Activated T-cell treated with anti-CD3 and anti-CD28 coated beads, Interleukin-2, amount 50 U/mL, for 4 hours (primary cell): ENCODE data around the gene NR1D2. TPM values are rescaled to one million over a fixed set of nuclear protein-coding genes. Genes with fewer than 3 reads are reported as not detected.
A peak's percentile ranks its signal among the peaks of the same experiment; 100 is the strongest.
"Not testable (repeated sequence)": the region's sequence is repeated elsewhere in the genome, so short reads cannot be mapped to it uniquely, and the experiment has no call there.

Source experiments
- ATAC-seq, 2 donors: fragments of 200-7000 bp; cut with Tn5 transposase; one replicate each; pipeline ENCODE4 v1.10.0; 2021
- DNase-seq: peaks from one replicate; pipeline ENCODE4 v3.0.0-alpha.2; 2020
- H3K27me3 Mint-ChIP-seq: one replicate; pipeline ENCODE4 v1.8.0; 2021; ENCODE audit warnings: low read depth, mixed read lengths
- H3K36me3 Mint-ChIP-seq: one replicate; pipeline ENCODE4 v1.8.0; 2022; ENCODE audit warnings: mixed read lengths; ENCODE audit not compliant: insufficient read depth
- H3K4me1 Mint-ChIP-seq: one replicate; pipeline ENCODE4 v1.8.0; 2021; ENCODE audit warnings: low read depth, mixed read lengths
- H3K4me3 Mint-ChIP-seq: one replicate; pipeline ENCODE4 v1.8.0; 2021; ENCODE audit warnings: mild to moderate bottlenecking, moderate library complexity, mixed read lengths
- H3K9me3 Mint-ChIP-seq: one replicate; pipeline ENCODE4 v1.8.0; 2021; ENCODE audit warnings: mixed read lengths
- total RNA-seq, 3 donors: library from RNA; stranded (reverse); gene quantifications; one replicate each; pipeline ENCODE4 v1.2.1, GENCODE V29; 2021

The NR1D2 gene
- total RNA-seq, 3 donors from 2014 or later = 5.4 to 6.5 (median 6.0) TPM

GRCh38 chr3:23993556-23994243 lies 48.6 kb downstream of the NR1D2 start:
- Mint-ChIP-seq H3K27me3 (no peaks in the 10 kb centered on the region), H3K9me3 (no peaks in the 10 kb centered on the region), H3K4me1 (peaks cover 7% of the 10 kb centered on the region), H3K4me3 (no peak overlapping the region), H3K36me3 (no peaks in the 10 kb centered on the region)
- DNase-seq = no peak
- no peak for ATAC-seq

- ATAC-seq (no peak), DNase-seq (no peak)
- Mint-ChIP-seq H3K4me3 (no peak overlapping the region), H3K9me3 (no peaks in the 10 kb centered on the region), H3K4me1 (peaks cover 10% of the 10 kb centered on the region), H3K36me3 (no peaks in the 10 kb centered on the region), H3K27me3 (peaks cover 3% of the 10 kb centered on the region)
Observed at GRCh38 chr3:23994244-23994569, 49.1 kb downstream of the NR1D2 start.

- no peak for DNase-seq
- H3K27me3 Mint-ChIP-seq = peaks cover 4% of the 10 kb centered on the region
- H3K4me1 Mint-ChIP-seq = peaks cover 10% of the 10 kb centered on the region
- no peak overlapping the region for H3K4me3 Mint-ChIP-seq
- no peaks in the 10 kb centered on the region for H3K36me3 Mint-ChIP-seq
- no peak for ATAC-seq
- H3K9me3 Mint-ChIP-seq = no peaks in the 10 kb centered on the region
Observed at GRCh38 chr3:23995219-23995618, 50.1 kb downstream of the NR1D2 start.

GRCh38 chr3:23996095-23996524 lies 51.0 kb downstream of the NR1D2 start:
- H3K4me1 Mint-ChIP-seq = peaks cover 10% of the 10 kb centered on the region

GRCh38 chr3:23999012-23999641 lies 54.0 kb downstream of the NR1D2 start:
- H3K4me3 Mint-ChIP-seq = no peak overlapping the region
- H3K9me3 Mint-ChIP-seq = no peaks in the 10 kb centered on the region
- H3K4me1 Mint-ChIP-seq = peaks cover 5% of the 10 kb centered on the region
- no peaks in the 10 kb centered on the region for H3K36me3 Mint-ChIP-seq
- DNase-seq (peak; percentile 48), ATAC-seq (no peak)
- H3K27me3 Mint-ChIP-seq = peaks cover 4% of the 10 kb centered on the region

More at GRCh38 chr3:23996095-23996524, 51.0 kb downstream of the NR1D2 start:
- Mint-ChIP-seq H3K9me3 (no peaks in the 10 kb centered on the region), H3K36me3 (no peaks in the 10 kb centered on the region), H3K27me3 (peaks cover 4% of the 10 kb centered on the region), H3K4me3 (no peak overlapping the region)
- DNase-seq (no peak), ATAC-seq (no peak)

GRCh38 chr3:24002129-24002528 lies 57.0 kb downstream of the NR1D2 start:
- no peak overlapping the region for H3K4me3 Mint-ChIP-seq
- H3K27me3 Mint-ChIP-seq = peaks cover 4% of the 10 kb centered on the region
- no peaks in the 10 kb centered on the region for H3K36me3 Mint-ChIP-seq
- DNase-seq (no peak), ATAC-seq (no peak)
- no peaks in the 10 kb centered on the region for H3K9me3 Mint-ChIP-seq
- H3K4me1 Mint-ChIP-seq = peaks cover 8% of the 10 kb centered on the region

GRCh38 chr3:24003466-24003865 lies 58.4 kb downstream of the NR1D2 start:
- no peak overlapping the region for H3K4me3 Mint-ChIP-seq
- DNase-seq (no peak), ATAC-seq (no peak)
- no peaks in the 10 kb centered on the region for H3K36me3 Mint-ChIP-seq
- peaks cover 4% of the 10 kb centered on the region for H3K27me3 Mint-ChIP-seq
- H3K4me1 Mint-ChIP-seq = peaks cover 8% of the 10 kb centered on the region
- H3K9me3 Mint-ChIP-seq = no peaks in the 10 kb centered on the region

GRCh38 chr3:24004171-24004938 lies 59.3 kb downstream of the NR1D2 start:
- Mint-ChIP-seq H3K36me3 (no peaks in the 10 kb centered on the region), H3K4me1 (peaks cover 6% of the 10 kb centered on the region), H3K4me3 (no peak overlapping the region), H3K27me3 (no peaks in the 10 kb centered on the region), H3K9me3 (no peaks in the 10 kb centered on the region)
- peak; percentile 89 to 90 for ATAC-seq
- no peak for DNase-seq

GRCh38 chr3:24005669-24006068 lies 60.6 kb downstream of the NR1D2 start:
- Mint-ChIP-seq H3K36me3 (no peaks in the 10 kb centered on the region), H3K27me3 (no peaks in the 10 kb centered on the region), H3K4me1 (peaks cover 6% of the 10 kb centered on the region), H3K4me3 (no peak overlapping the region), H3K9me3 (no peaks in the 10 kb centered on the region)
- DNase-seq = no peak
- no peak for ATAC-seq

GRCh38 chr3:24010834-24011233 lies 65.7 kb downstream of the NR1D2 start:
- not testable (repeated sequence) for ATAC-seq, H3K27me3 Mint-ChIP-seq, H3K4me3 Mint-ChIP-seq, H3K4me1 Mint-ChIP-seq, H3K9me3 Mint-ChIP-seq, DNase-seq, H3K36me3 Mint-ChIP-seq

GRCh38 chr3:24012589-24013269 lies 67.6 kb downstream of the NR1D2 start:
- no peak overlapping the region for H3K4me3 Mint-ChIP-seq
- DNase-seq (no peak), ATAC-seq (no peak)
- H3K9me3 Mint-ChIP-seq = no peaks in the 10 kb centered on the region
- peaks cover 2% of the 10 kb centered on the region for H3K27me3 Mint-ChIP-seq
- no peaks in the 10 kb centered on the region for H3K4me1 Mint-ChIP-seq
- H3K36me3 Mint-ChIP-seq = peaks cover 1% of the 10 kb centered on the region

GRCh38 chr3:24017305-24017704 lies 72.2 kb downstream of the NR1D2 start:
- DNase-seq (no peak), ATAC-seq (no peak)

GRCh38 chr3:24018784-24019570 lies 73.9 kb downstream of the NR1D2 start:
- Mint-ChIP-seq H3K36me3 (peaks cover 1% of the 10 kb centered on the region), H3K27me3 (no peaks in the 10 kb centered on the region), H3K4me1 (no peaks in the 10 kb centered on the region), H3K4me3 (no peak overlapping the region), H3K9me3 (no peaks in the 10 kb centered on the region)
- ATAC-seq (peak in 1 of 2 donors; percentile 37), DNase-seq (no peak)

More at GRCh38 chr3:24017305-24017704, 72.2 kb downstream of the NR1D2 start:
- Mint-ChIP-seq H3K27me3 (no peaks in the 10 kb centered on the region), H3K4me1 (no peaks in the 10 kb centered on the region), H3K4me3 (no peak overlapping the region), H3K9me3 (no peaks in the 10 kb centered on the region), H3K36me3 (peaks cover 1% of the 10 kb centered on the region)

- no peaks in the 10 kb centered on the region for H3K4me1 Mint-ChIP-seq
- H3K4me3 Mint-ChIP-seq = no peak overlapping the region
- H3K27me3 Mint-ChIP-seq = peaks cover 2% of the 10 kb centered on the region
- H3K9me3 Mint-ChIP-seq = no peaks in the 10 kb centered on the region
- H3K36me3 Mint-ChIP-seq = no peaks in the 10 kb centered on the region
- no peak for DNase-seq
- no peak for ATAC-seq
Observed at GRCh38 chr3:24019585-24019984, 74.5 kb downstream of the NR1D2 start.
